HG02973 (cell line): ENCODE data around the gene LARGE1.

Experiments used
- ATAC-seq: cut with Tn5 transposase; IDR thresholded peaks from one replicate; pipeline ENCODE4 v1.9.1; 2021; ENCODE audit warnings: moderate library complexity; ENCODE audit not compliant: unreplicated experiment

LARGE1 gene

DNA sequence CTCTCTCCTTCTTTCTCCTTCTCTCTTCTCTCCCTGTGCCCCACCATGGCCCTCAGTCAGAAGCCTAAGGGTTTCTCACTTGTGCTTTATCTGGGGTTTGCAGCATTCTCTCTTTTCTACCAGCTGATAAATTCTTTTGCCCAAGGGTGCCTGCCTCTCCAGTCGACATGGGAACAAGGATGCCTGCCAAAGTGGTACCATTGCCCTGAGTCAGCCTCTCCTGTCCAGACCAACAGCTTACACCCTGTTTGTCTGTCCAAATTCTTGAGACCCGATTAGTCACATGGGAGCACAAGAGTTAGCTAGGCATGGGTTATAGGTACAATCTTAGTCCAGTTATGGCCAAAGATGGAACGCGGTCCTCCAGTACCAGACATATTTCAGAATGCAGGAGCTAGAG is 242.7 kb downstream of the LARGE1 start:
- ATAC-seq = no peak

DNA sequence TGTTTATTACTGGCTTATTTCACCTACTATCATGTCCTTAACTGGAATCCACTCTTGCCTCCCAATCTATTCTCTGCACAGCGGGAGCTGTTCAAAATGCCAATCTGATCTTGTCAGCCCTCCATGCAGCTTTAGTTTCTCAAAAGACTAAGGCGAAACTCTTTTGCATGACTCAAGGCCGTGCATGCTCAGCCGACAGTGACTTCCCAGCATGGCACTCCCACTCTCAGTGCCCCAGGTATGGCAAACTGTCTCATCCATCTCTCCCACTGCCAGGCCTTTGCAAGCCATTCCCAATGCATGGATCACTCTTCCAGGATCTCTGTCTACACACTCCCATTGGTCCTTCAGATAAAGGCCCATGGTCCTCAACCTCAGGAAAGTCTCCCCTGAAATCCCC is 245.9 kb downstream of the LARGE1 start:
- ATAC-seq = no peak

DNA sequence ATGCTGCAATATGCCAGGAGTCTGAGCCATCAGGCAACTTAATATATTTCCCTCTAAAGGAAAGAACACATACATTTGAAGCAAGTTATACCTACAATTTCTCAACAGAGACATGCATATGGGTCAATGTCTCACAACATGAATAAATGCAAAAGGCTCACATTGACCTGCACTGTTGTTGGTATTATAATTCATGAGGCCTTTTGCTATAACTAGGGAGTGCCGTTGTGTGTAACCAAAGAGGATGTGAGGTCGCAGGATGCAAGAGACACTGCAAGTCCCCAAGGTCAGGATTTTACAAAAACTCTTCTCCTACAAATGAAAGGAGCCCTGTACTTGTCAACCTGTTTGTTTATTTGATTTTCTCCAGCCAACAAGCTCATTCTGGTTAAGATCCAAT is 250.5 kb downstream of the LARGE1 start:
- ATAC-seq = no peak

DNA sequence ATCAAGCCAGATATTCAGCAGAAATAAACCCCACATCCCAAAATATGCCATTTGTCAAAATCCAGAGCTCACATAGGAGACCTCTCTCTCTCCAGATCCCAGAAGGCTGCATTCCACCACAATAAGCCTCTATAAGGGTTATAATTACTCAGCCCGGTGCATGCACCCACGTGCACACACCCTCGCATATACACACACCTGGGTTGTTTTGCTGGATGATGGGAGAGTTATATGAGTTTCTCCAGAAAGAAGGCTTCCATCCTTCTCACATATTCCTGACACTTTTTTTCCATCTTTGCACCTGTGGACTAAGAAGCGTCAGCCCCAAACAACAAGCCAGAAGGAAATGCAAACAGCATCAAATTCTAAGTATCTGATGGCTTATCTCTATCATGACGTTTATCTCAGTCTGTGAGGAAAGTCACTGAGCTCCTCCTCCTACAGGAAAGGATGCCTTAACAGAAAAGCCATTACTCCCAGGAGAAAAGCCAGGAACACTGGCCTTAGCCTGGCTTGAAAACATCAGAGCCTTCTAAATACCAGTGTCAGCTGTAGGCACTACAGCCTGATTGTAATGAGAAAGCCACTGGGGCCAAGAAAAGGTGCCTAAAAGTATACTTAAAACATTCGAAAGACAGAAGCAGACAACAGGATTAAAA is 253.2 kb downstream of the LARGE1 start:
- no peak for ATAC-seq

DNA sequence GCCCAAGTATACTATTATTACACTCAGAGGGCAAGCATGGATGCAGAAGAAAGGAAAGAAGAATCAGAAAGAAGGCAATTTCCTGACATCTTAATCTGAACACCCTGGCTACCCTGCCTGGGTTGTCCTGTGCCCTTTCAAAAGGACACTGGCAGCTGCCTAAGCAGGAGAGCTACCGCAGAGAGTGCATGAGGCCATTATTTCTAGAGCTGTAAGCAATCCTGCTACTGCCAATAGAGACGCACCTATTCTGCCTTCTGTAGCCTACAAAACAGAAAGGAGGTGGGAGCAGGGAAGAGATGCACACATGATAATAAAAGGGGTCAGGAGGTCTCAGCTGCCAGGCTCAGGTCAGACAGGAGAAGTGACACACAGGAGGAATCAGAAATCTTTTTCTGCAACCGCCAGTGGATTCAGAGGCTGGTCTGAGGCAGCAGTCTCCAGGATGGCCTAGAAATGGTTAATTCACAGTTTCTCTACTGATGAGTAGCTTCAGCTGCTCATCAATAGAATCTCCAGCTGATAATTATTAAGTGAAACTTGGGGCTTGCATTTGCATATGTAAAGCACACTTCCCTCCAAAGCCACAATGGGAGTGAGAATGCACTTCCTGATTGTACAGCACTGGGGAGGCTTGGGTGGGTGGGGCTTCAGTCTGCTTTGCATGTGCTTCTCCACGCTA is 253.9 kb downstream of the LARGE1 start:
- ATAC-seq = no peak

DNA sequence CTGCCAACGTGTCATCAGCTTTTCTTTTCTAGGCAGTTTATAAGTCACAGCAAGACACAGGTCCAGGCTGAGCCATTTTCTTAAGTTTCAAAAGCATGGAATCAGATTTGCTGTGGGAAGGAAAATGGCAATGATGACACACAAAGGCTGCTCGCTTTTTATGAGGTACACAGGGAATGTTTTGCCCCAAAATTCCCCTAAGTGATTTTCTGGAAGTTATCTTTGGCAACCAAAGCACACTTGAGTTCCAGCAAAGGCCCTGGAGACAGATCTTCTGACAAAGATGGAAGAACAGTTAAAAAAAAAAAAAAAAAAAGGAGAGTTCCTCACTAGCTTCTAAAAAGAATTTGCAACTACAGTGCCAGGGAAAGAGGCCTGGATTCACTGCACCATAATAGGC is 260.8 kb downstream of the LARGE1 start:
- ATAC-seq = no peak

DNA sequence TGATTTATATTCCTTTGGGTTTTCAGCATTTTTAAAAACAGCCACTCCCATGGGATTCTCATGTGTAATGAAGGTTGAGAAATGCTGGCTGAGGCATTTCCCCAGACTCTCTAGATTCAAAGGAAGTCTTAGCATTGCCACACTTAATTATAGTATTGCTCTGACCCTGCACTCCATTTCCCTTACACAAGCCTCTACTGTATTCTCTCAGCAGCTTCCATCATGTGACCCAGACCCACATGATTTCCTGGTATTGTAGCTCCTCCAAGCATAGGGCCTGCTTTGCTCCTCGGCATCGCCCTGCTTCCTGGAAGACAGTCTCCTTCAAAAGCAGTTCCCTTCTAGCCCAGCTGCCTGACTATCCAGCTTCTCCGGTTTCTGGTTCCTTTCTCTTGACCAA is 261.5 kb downstream of the LARGE1 start:
- no peak for ATAC-seq

DNA sequence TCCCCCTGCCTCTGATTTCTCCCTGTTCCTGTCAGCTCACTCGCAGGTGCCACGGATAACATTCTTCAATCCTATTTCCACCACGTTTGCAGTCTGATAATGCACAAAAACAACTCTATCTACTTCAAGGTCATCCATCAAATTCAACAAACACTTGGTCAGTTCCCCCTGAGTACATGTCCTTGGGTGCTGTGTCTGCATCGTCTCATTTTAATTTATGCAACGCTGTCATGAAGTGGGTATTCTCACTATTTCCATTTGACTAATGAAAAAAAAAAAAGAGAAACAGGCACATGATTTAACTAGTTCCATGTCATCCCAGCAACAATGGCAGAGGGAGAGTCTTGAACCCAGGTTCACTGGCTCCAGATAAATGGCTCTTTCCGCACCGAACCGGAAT is 262.6 kb downstream of the LARGE1 start:
- no peak for ATAC-seq

DNA sequence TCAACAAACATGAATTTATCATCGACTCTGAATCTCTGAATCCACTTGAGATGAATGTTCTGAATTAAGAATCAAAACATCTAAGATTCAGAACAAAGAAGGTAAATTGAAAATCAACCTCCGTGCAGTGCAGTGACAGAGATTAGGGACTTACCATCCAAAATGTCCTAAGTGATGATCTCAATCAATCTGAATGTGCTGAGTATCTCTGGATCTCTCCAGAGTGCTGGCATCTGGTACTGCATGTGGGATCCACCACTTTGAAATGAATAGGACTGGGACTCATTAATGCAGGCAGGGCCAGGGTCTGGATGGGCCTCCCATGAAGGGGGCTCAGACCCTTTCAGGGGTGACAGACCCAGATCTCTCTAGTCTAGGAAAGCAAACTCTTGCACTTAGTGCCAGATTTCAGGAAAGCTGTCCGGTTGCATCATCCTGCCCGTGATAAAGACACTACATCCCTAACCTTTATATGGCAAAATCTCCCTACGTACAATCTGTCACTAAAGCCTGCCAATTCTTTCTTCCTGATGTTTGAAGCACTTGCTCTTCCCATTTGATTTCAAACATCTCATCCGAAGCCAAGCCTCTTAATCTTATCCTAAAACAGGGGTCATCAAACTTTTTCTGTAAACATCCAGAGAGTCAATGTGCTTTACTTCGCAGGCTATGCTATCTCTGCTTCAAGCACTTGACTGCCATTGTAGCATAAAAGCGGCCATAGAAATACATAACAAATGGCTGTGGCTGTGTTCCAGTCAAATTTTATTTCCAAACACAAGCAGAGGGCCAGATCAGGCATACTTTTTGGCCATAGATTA is 263.3 kb downstream of the LARGE1 start:
- no peak for ATAC-seq

DNA sequence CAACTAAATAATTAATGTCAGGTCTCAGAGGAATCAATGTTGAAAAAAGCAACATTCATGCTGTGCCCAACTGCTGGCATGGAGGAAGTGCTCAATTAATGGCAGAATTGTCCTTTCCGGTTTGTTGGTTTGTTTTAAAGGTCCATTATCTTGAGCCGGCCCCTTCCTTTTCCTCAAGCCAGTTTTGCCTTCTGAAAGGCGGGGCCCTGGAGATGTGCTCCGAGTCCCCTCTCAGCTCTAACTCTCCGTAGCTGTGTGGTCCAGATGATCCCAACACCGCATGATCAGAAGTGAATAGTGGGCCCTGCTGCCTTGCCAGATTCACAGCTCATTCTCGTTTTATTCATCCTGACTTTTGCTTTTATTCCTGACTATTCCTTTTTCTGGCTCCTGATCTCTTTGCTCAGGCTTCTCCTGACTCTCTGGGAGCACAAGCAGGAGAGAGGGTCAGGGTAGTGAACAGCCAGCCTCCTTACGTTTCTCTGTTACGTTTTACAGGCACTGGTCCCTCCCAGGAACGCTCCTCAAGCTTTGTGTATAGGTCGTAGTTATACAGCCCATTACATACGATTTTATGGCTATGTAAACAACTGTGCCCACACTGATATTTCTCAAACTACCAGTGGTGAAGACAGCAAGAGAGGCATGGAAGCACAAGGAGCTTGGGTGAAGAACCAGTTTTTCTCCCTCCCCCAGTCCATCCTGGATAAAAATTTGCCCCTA is 265.9 kb downstream of the LARGE1 start:
- no peak for ATAC-seq

DNA sequence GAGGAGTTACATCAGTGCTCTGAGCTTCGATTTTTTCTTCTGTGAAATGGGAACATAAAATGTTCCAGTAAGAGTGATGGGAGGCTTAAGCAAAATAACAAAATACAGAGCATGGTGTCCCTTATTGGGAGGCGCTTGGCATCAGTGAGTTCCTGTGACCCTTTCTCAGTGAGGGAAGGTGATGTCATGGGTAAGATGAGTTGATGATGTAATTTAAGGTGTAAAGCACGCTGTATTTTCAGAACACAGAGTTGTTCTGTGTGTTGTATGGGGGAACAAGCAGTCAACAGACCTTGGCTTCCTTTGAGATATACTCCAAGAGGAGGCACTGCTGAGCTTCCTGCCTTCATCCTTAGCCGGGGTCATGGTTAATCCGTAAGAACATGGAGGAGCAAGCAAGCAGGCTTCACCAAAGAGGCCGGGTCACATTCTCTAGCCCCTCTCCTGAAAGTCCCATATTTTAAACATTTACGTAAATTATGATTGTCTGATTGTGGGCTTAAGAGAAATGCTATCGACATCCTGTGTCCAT is 266.7 kb downstream of the LARGE1 start:
- no peak for ATAC-seq

DNA sequence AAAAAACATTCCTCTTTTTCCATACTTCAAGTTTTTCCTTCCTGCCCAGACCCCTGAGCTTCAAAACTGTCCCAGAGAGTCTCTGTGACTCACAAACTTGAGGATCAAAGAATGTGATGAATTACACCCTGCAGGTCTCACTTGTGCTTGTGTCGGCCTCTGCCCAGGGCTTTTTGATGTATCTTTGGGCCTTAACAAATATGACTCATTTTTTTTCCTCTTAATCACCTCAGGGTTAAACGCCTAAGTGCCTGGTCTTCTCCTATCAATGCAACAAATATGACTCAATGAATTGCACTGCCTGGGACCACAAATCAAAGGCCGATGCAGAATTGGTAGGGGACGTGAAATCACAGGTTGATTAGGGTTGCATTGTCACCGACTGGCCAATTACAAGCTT is 267.7 kb downstream of the LARGE1 start:
- ATAC-seq = no peak

DNA sequence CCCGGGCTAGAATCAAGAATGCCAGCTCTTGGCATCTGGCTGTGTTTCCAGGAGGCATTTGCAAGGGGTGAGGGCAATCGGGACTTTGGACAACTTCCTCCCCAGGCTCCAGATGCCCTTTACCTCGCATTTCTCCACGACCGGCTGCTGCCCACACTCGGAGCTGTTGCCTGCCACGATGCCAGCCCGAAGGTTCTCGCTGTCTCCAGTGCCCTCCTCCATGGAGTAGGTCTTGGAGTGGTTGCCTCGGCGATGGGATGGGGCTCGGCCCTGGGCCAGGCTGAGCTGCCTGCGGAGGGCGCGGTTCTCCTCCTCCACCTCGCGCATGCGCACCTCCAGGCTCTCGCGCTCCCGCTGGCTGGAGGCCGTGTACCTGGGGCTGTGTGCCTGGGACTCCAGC is 270.0 kb downstream of the LARGE1 start:
- ATAC-seq = no peak

DNA sequence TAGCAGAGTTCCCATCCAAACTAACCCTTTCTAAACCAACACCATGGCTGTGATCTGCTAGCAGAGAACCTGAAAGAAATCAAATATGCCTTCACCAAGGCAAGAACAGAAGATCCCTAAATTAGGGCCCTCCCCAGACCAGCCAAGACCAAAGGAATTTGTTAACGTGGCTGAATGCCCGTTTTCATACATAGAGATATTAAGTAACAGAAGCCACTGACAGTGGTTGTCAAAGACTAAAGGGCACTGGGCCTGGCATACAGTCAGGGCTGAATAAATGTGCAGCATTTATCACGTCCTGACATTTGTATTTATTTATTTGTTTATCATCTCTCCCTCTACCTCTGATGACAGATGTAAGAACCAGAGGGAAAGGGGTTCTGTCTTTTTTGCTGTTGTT is 271.8 kb downstream of the LARGE1 start:
- ATAC-seq = no peak

DNA sequence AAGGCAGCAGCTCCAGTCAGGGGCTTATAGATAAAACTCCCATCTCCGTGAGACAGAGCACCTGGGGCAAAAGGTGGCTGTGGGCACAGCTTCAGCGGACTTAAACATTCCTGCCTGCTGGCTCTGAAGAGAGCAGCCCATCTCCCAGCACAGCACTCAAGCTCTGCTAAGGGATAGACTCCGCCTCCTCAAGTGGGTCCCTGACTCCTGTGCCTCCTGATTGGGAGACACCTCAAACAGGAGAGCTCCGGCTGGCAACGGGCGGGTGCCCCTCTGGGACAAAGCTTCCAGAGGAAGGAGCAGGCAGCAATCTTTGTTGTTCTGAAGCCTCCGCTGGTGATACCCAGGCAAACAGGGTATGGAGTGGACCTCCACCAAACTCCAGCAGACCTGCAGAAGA is 279.4 kb downstream of the LARGE1 start:
- ATAC-seq = no peak

DNA sequence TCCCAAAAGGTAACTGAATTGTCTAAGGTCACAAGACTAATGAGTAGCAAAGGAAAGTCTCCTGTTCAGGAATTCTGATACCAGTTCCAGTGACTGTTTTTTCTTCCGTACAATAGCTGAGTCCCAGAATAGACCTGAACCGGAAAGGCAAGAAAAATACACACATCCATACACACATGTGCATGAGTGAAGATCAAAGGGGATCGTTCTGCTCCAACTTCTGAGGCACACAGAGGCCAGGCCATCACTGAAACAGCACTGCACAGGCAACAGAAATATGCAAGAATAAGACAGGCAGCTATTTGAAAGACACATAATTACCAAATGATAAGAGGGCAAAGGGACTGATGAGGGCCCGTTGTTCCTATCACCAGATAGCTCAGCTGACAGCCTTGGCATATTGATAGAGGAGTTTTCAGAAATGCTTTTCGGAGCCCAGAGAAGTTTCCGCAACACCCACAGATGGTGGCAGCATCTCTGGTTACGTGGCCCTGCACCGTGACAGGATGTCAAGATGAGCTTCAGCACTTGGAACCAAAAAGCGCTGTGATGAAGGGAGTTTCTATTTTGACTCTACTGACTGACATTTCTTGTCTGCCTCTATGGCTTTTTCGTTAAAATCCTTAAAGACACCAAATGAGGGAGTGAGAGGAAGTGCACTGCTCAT is 280.6 kb downstream of the LARGE1 start:
- no peak for ATAC-seq

DNA sequence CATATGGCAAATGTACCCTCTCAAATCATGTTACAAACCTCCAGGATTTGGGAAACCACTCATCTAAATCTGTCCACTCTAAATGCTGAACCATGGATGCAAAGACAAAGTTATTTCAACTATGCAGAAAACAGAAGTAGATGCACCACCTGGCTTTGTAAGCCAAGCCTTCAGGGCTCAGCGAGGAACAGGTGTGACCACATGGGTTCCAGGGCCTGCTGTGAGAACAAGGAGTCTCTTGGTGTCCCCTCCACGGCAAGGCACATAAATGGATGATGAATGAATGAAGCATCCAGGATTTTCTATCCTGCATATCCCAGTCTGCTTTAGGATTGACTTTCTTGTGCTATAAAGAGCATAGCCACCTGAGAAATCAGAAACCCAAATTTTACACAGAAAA is 284.5 kb downstream of the LARGE1 start:
- no peak for ATAC-seq

DNA sequence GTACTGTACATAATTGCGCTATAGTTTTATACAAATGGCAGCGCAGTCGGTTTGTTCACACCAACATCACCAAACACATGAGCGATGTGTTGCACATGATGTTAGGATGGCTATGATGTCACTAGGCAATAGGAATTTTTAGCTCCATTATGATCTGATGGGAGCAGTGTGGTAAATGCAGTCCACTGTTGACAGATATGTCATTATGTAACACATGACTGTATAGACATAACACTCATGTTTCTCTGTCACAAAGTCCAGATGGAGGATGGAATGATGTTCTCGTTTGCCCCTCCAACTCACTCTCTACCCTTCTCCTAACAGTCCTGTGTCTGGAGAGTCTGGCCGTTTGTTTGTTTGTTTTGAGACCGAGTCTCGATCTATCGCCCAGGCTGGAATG is 288.5 kb downstream of the LARGE1 start:
- no peak for ATAC-seq

DNA sequence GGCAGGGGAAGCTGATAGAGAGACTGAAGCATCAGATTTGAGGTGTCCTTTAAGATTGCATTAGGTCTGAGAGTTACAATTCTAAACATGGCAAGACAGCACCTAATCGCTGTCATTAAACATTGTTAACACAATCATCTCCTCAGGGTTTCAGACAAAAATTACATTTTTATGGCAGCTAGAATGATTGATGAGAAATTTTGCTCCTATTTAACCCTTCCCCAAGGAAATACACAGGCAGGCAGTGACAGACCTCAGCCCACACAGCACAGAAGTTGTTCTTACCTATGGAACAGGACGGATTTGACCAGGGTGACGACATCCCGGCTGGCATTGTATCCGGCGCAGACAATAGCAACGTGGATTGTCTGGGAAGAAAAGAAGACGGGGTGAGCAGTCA is 294.3 kb downstream of the LARGE1 start:
- ATAC-seq = no peak

DNA sequence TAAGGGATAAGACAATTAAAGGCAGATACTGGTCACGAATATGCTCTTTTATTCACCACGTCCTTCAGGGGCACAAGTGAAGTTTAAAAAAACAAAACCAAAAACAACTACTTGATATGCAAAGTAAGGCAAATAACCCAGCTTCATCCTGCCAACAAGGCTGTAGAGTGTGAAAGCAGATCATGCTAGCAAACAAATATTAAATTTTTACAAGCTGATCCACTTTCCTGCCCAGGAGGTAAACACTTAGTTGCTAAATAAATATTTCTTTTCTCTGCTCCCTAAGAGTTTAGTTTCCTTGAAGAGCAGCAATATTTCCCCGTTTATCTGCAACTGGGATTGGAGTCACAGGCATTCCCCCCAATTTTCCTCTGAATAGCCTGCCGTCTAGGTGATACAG is 300.2 kb downstream of the LARGE1 start:
- ATAC-seq = no peak

DNA sequence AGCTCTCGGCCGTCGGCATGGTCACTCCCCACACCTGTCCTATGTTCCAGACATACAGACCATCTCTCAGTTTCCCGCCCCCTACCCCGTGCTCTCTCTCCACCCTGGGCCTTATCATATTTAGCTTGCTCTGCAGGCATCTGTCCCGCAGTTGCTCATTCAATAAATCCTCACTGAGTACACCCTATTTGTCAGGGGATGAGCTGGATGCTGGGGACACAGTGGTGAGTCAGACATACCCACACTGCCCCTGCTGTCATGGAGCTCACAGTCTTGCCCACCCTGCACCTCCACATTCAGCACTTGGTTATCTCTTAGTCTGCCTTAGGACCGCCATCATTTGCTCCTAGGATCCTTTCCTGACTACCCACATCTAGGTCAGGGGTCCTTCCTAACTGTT is 313.8 kb downstream of the LARGE1 start:
- ATAC-seq = no peak
